Breast epithelium (tissue), 3 donors: ENCODE results near the gene DHCR24.

Experiments
- POLR2A ChIP-seq: fragments of 450-650 bp; IDR thresholded peaks from one replicate; pipeline ENCODE4 v1.6.1; 2016; ENCODE audit warnings: antibody characterized with exemption, mild to moderate bottlenecking, moderate library complexity
- POLR2AphosphoS5 ChIP-seq, 3 donors: sonication (generic); formaldehyde crosslinking; IDR thresholded peaks; one replicate each; pipeline ENCODE4 v1.6.1; 2017; ENCODE audit warnings: antibody characterized with exemption in 3 of 3
- TF ChIP-seq, protein P1 (sequence below), 3 donors: fragments of 450-650 bp; IDR thresholded peaks; one replicate each; pipeline ENCODE4 v1.5.1; 2016 to 2017; ENCODE audit warnings: antibody characterized with exemption in 3 of 3, mild to moderate bottlenecking in 3 of 3, moderate library complexity in 3 of 3

DNA sequence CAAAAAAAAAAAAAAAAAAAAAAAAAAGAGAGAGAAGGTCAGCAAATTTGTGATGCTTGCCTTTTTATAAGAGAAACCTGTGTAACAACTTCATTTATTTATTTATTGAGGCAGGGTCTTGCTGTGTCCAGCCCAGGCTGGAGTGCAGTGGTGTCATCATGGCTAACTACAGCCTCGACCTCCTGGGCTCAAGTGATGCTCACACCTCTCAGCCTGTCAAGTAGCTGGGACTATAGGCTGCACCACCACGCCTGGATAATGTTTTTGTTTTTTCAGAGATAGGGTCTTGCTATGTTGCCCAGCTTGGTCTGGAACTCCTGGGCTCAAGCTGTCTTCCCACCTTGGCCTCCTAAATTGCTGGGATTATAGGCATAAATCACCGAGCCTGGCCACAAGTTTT is 42.4 kb downstream of the DHCR24 start:
- TF ChIP-seq POLR2AphosphoS5 (IDR thresholded peaks at IDR 0.05) (no peak), POLR2A (no peak)
- TF ChIP-seq, protein P1, sequence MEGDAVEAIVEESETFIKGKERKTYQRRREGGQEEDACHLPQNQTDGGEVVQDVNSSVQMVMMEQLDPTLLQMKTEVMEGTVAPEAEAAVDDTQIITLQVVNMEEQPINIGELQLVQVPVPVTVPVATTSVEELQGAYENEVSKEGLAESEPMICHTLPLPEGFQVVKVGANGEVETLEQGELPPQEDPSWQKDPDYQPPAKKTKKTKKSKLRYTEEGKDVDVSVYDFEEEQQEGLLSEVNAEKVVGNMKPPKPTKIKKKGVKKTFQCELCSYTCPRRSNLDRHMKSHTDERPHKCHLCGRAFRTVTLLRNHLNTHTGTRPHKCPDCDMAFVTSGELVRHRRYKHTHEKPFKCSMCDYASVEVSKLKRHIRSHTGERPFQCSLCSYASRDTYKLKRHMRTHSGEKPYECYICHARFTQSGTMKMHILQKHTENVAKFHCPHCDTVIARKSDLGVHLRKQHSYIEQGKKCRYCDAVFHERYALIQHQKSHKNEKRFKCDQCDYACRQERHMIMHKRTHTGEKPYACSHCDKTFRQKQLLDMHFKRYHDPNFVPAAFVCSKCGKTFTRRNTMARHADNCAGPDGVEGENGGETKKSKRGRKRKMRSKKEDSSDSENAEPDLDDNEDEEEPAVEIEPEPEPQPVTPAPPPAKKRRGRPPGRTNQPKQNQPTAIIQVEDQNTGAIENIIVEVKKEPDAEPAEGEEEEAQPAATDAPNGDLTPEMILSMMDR (IDR thresholded peaks at IDR 0.05), result no peak
